ENCODE data around the gene CROT. TPM values are rescaled to one million over a fixed set of nuclear protein-coding genes. Genes with fewer than 3 reads are reported as not detected.

The CROT gene
- polyA plus RNA-seq, 1 donor, result 9.3 TPM

- DNase-seq (ENCODE audit: low read depth), result no peak
Measured at GRCh38 chr7:87413951-87414793, 68.7 kb downstream of the CROT start.

- no peak for DNase-seq (ENCODE audit: low read depth)
Measured at GRCh38 chr7:87414794-87415188, 69.3 kb downstream of the CROT start.

- DNase-seq (ENCODE audit: low read depth), result peak; percentile 39
Measured at GRCh38 chr7:87416682-87417587, 71.5 kb downstream of the CROT start.

DNA sequence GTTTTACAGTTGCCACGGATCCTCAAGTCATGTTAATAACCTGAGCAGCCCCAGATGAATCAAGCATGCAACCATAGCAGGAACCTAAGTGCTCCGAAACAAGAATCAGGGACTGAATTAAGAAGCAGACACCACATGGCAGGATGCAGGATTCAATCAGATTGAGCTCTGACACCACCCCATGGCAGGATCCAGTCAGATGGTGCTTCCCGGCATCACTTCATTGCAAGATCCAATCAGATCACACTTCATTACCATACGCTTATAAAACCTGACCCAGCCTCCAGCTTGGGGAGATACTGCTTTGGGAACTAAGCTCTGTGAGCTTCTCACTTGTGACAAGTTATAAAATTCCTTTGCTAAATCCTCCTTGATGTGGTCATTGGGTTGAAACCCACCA, 74.7 kb downstream of the CROT start:
- no peak for DNase-seq (ENCODE audit: low read depth)

DNA sequence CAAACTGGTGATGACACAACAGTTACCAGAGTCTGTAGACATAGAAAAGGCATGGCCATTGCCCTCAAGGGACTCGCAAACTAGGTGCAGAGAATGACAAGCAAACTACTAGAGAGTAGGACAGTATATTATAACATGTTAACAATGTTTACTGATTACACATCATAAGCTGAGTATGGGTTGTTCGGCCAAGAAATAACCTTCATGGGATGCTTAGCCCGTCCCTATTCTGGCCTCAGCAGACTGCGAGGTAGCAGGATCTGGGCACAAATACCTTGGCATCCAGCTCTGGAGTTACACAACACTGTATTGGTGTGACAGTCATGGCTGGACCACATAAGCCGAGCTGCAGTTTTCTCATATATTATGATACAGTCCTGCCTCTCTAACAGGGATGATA, 78.6 kb downstream of the CROT start:
- DNase-seq (ENCODE audit: low read depth), result no peak

- DNase-seq (ENCODE audit: low read depth), result no peak
Measured at GRCh38 chr7:87426160-87426559, 80.7 kb downstream of the CROT start.

- no peak for DNase-seq (ENCODE audit: low read depth)
Measured at GRCh38 chr7:87427288-87427687, 81.8 kb downstream of the CROT start.

GRCh38 chr7:87432536-87432935, 87.1 kb downstream of the CROT start:
- DNase-seq (ENCODE audit: low read depth), result no peak

- no peak for DNase-seq (ENCODE audit: low read depth)
Measured at GRCh38 chr7:87435546-87435945, 90.1 kb downstream of the CROT start.

DNA sequence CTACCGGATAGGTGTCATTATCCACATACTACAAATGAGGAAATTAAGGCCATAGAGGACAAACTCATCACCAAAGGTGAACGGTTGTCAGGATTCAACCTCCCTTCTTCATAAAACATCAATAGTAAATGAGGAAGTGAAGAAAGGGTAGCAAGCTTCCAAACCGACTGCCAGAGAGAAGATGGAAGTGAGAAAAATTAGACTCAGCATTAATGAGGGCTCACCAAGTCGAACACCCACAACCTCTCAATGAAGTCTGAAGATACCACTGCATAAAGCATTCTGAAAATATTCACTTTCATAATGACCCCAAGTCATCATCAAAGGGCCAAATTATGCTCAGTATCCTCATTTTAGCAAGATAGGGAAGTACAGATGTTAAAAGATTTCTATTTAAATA, 100.4 kb downstream of the CROT start:
- no peak for DNase-seq (ENCODE audit: low read depth)

GRCh38 chr7:87447116-87447635, 101.7 kb downstream of the CROT start:
- DNase-seq (ENCODE audit: low read depth), result no peak

DNA sequence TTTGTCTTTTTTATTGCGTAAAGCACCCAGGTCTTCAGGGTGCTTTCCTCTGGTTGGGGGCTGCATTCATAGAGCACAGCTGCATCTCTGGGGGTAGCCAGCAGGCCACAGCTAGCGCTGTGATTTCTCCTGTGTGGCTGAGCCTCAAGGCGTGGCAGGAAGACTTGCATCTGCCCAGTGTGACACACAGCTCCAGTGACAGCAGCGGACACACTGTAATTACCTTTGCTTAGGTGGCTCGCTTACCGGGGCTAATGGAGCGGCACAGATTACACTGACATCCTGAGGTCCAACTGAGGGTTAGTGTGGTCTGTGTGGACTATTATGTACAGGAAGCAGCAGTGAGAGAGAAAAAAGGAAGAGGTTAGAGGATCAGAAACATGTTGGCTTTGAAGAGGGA, 102.9 kb downstream of the CROT start:
- no peak for DNase-seq (ENCODE audit: low read depth)

Other genes with a start within 250 kb of the CROT start
- gene DMTF1, start 193.2 kb upstream of the CROT start, polyA plus RNA-seq (ENCODE audit: insufficient read length), result 98.3 TPM
- 13.3 TPM for gene TMEM243, start 125.9 kb upstream of the CROT start, polyA plus RNA-seq (ENCODE audit: insufficient read length)
- gene ABCB4, start 130.0 kb downstream of the CROT start, polyA plus RNA-seq (ENCODE audit: insufficient read length), result 0.40 TPM